PFSK-1 (cell line): ENCODE results near the gene ELMO1.

Experiments used
- FOXP2 ChIP-seq: optimal IDR thresholded peaks from 2 replicates; pipeline ENCODE3; 2011; ENCODE audit warnings: borderline replicate concordance, control low read depth, inconsistent platforms; ENCODE audit not compliant: insufficient read depth; ENCODE audit errors: extremely low read length, extremely low read depth
- POLR2AphosphoS5 ChIP-seq: IDR thresholded peaks from 2 replicates; pipeline ENCODE4 v1.6.1; 2012; ENCODE audit warnings: low read depth, mild to moderate bottlenecking, control low read depth, low read length, moderate library complexity
- REST ChIP-seq, 2 experiments: IDR thresholded peaks; 2 replicates each; pipeline versions ENCODE4 v1.6.1 to v1.8.0; 2011 to 2012; ENCODE audit warnings: low read depth in 2 of 2, low read length in 2 of 2, control low read depth in 1 of 2, inconsistent platforms in 1 of 2, mild to moderate bottlenecking in 1 of 2, moderate library complexity in 1 of 2; ENCODE audit not compliant: insufficient read depth in 1 of 2
- SIN3A ChIP-seq: IDR thresholded peaks from 2 replicates; pipeline ENCODE4 v1.6.1; 2012; ENCODE audit warnings: mild to moderate bottlenecking, low read length, moderate library complexity, borderline replicate concordance; ENCODE audit not compliant: insufficient read depth
- TAF1 ChIP-seq: IDR thresholded peaks from 2 replicates; pipeline ENCODE4 v1.6.1; 2012; ENCODE audit warnings: low read length, control low read depth, borderline replicate concordance; ENCODE audit not compliant: insufficient read depth

The ELMO1 gene

GRCh38 chr7:37180828-37181549 is 267.7 kb downstream of the ELMO1 start:
- TF ChIP-seq FOXP2 (no peak), SIN3A (no peak), TAF1 (no peak), REST (IDR thresholded peaks at IDR 0.05; ENCODE audit: insufficient read depth in 1 of 2, low read depth in 2 of 2, low read length in 2 of 2) (no peak), POLR2AphosphoS5 (no peak)

GRCh38 chr7:37176079-37176478 is 272.6 kb downstream of the ELMO1 start:
- TF ChIP-seq FOXP2 (no peak), SIN3A (no peak), POLR2AphosphoS5 (no peak), REST (IDR thresholded peaks at IDR 0.05; ENCODE audit: insufficient read depth in 1 of 2, low read depth in 2 of 2, low read length in 2 of 2) (no peak)

- no peak for TF ChIP-seq TAF1
These were observed 274.2 kb downstream of the ELMO1 start for GRCh38 chr7:37174460-37174859.

- TF ChIP-seq POLR2AphosphoS5 (no peak), FOXP2 (no peak), SIN3A (no peak), REST (IDR thresholded peaks at IDR 0.05; ENCODE audit: insufficient read depth in 1 of 2, low read depth in 2 of 2, low read length in 2 of 2) (no peak), TAF1 (no peak)
These were observed 275.0 kb downstream of the ELMO1 start for GRCh38 chr7:37173670-37174069.

GRCh38 chr7:37162106-37162505 is 286.6 kb downstream of the ELMO1 start:
- no peak for TF ChIP-seq REST (IDR thresholded peaks at IDR 0.05; ENCODE audit: insufficient read depth in 1 of 2, low read depth in 2 of 2, low read length in 2 of 2)
- no peak for TF ChIP-seq SIN3A
- TF ChIP-seq TAF1: no peak
- no peak for TF ChIP-seq POLR2AphosphoS5
- no peak for TF ChIP-seq FOXP2
